Glutamatergic neuron (in vitro differentiated cells): Measurements from ENCODE around the gene FLYWCH1. TPM values are rescaled to one million over a fixed set of nuclear protein-coding genes. Genes with fewer than 3 reads are reported as not detected.

Experiments
- DNase-seq: peaks from one replicate; pipeline ENCODE4 v3.0.0; 2022
- H3K27ac Mint-ChIP-seq: one replicate; pipeline ENCODE4 v1.8.0; 2020; ENCODE audit warnings: mild to moderate bottlenecking, mixed read lengths, inconsistent platforms; ENCODE audit not compliant: unreplicated experiment
- H3K27me3 Mint-ChIP-seq: one replicate; pipeline ENCODE4 v1.8.0; 2020; ENCODE audit warnings: mild to moderate bottlenecking, moderate library complexity, mixed read lengths, inconsistent platforms; ENCODE audit not compliant: unreplicated experiment
- H3K36me3 Mint-ChIP-seq: one replicate; pipeline ENCODE4 v1.8.0; 2020; ENCODE audit warnings: mild to moderate bottlenecking, mixed read lengths, inconsistent platforms; ENCODE audit not compliant: unreplicated experiment
- H3K4me1 Mint-ChIP-seq: one replicate; pipeline ENCODE4 v1.8.0; 2020; ENCODE audit warnings: mild to moderate bottlenecking, low read depth, mixed read lengths, inconsistent platforms; ENCODE audit not compliant: unreplicated experiment
- H3K4me3 Mint-ChIP-seq: one replicate; pipeline ENCODE4 v1.8.0; 2020; ENCODE audit warnings: mild to moderate bottlenecking, mixed read lengths, inconsistent platforms; ENCODE audit not compliant: unreplicated experiment
- H3K9me3 Mint-ChIP-seq: one replicate; pipeline ENCODE4 v1.8.0; 2020; ENCODE audit warnings: mild to moderate bottlenecking, moderate library complexity, mixed read lengths, inconsistent platforms; ENCODE audit not compliant: unreplicated experiment
- total RNA-seq: library from RNA; stranded (reverse); fragmentation: NEBNext Ultra II Directional; extraction: Animal tissue kit (Norgen Biotek cat#: 25700); gene quantifications from one replicate; pipeline ENCODE4 v1.2.1, GENCODE V29; 2021; ENCODE audit not compliant: unreplicated experiment
- TF ChIP-seq, protein P1 (sequence below): fragments of 200-600 bp; sonication (generic); IDR thresholded peaks from one replicate; pipeline ENCODE4 v1.5.0; 2021; ENCODE audit not compliant: partially characterized antibody, unreplicated experiment

The FLYWCH1 gene
- total RNA-seq, 1 donor from 2014 or later = 77.1 TPM

- TF ChIP-seq, protein P1, sequence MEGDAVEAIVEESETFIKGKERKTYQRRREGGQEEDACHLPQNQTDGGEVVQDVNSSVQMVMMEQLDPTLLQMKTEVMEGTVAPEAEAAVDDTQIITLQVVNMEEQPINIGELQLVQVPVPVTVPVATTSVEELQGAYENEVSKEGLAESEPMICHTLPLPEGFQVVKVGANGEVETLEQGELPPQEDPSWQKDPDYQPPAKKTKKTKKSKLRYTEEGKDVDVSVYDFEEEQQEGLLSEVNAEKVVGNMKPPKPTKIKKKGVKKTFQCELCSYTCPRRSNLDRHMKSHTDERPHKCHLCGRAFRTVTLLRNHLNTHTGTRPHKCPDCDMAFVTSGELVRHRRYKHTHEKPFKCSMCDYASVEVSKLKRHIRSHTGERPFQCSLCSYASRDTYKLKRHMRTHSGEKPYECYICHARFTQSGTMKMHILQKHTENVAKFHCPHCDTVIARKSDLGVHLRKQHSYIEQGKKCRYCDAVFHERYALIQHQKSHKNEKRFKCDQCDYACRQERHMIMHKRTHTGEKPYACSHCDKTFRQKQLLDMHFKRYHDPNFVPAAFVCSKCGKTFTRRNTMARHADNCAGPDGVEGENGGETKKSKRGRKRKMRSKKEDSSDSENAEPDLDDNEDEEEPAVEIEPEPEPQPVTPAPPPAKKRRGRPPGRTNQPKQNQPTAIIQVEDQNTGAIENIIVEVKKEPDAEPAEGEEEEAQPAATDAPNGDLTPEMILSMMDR = no peak
- H3K27me3 Mint-ChIP-seq = peaks cover 6% of the 10 kb centered on the region
- peaks cover 3% of the 10 kb centered on the region for H3K9me3 Mint-ChIP-seq
- peak overlapping the region; percentile 68 for H3K4me3 Mint-ChIP-seq
- peak overlapping the region; percentile 54 for H3K27ac Mint-ChIP-seq
- no peaks in the 10 kb centered on the region for H3K36me3 Mint-ChIP-seq
- peaks cover 5% of the 10 kb centered on the region for H3K4me1 Mint-ChIP-seq
- no peak for DNase-seq
These were observed 70.1 kb downstream of the FLYWCH1 start for GRCh38 chr16:2981899-2982250.

DNA sequence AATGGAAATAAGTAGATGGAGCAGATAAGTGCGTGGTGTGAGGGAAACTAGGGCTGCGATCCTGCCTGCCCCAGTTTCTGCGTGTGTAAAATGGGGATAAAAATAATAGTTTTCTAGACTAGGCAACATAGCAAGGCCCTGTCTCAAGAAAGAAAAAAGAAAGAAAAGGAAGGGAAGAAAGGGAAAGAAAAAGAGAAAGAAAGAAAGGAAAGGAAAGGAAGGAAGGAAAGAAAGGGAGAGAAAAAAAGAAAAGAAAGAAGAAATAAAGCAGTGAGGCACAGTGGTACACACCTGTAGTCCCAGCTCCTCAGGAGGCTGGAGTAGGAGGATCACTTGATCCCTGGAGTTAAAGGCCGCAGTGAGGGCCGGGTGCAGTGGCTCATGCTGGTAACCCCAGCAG lies 70.7 kb downstream of the FLYWCH1 start:
- peaks cover 3% of the 10 kb centered on the region for H3K9me3 Mint-ChIP-seq
- H3K27ac Mint-ChIP-seq = no peak overlapping the region
- no peak for DNase-seq
- H3K4me1 Mint-ChIP-seq = peaks cover 5% of the 10 kb centered on the region
- no peaks in the 10 kb centered on the region for H3K36me3 Mint-ChIP-seq
- peaks cover 6% of the 10 kb centered on the region for H3K27me3 Mint-ChIP-seq
- TF ChIP-seq, protein P1 = no peak
- no peak overlapping the region for H3K4me3 Mint-ChIP-seq

DNA sequence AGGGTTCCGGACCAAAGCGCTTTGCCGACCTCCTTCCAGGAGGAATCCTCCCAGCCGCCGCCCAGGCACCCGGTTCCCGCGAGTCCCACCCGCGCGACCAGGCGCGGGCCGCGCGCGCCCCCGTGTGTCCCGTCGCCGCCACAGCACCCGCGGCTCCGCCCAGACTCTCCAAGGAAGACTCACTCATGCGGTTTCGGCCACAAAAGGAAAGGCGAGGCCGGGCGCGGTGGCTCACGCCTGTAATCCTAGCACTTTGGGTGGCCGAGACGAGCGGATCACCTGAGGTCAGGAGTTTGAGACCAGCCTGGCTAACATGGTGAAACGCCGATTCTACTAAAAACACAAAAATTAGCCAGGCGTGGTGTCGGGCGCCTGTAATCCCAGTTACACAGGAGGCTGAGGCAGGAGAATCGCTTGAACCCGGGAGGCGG lies 72.0 kb downstream of the FLYWCH1 start:
- H3K4me3 Mint-ChIP-seq = no peak overlapping the region
- H3K36me3 Mint-ChIP-seq = no peaks in the 10 kb centered on the region
- H3K4me1 Mint-ChIP-seq = peaks cover 5% of the 10 kb centered on the region
- H3K9me3 Mint-ChIP-seq = peaks cover 3% of the 10 kb centered on the region
- peak; percentile 91 for DNase-seq
- TF ChIP-seq, protein P1 = peak; percentile 93
- H3K27me3 Mint-ChIP-seq = peaks cover 6% of the 10 kb centered on the region
- H3K27ac Mint-ChIP-seq = no peak overlapping the region

GRCh38 chr16:2985462-2985861 lies 73.7 kb downstream of the FLYWCH1 start:
- Mint-ChIP-seq H3K27ac (no peak overlapping the region), H3K4me1 (peaks cover 5% of the 10 kb centered on the region), H3K4me3 (no peak overlapping the region), H3K36me3 (no peaks in the 10 kb centered on the region), H3K27me3 (peaks cover 6% of the 10 kb centered on the region), H3K9me3 (peaks cover 3% of the 10 kb centered on the region)
- no peak for DNase-seq
- TF ChIP-seq, protein P1 = no peak

GRCh38 chr16:2985893-2986355 lies 74.2 kb downstream of the FLYWCH1 start:
- peaks cover 3% of the 10 kb centered on the region for H3K9me3 Mint-ChIP-seq
- DNase-seq = no peak
- TF ChIP-seq, protein P1 = no peak
- H3K27me3 Mint-ChIP-seq = peaks cover 6% of the 10 kb centered on the region
- peaks cover 5% of the 10 kb centered on the region for H3K4me1 Mint-ChIP-seq
- no peak overlapping the region for H3K27ac Mint-ChIP-seq
- no peak overlapping the region for H3K4me3 Mint-ChIP-seq
- no peaks in the 10 kb centered on the region for H3K36me3 Mint-ChIP-seq
